Activated CD4-positive, CD25-positive, alpha-beta regulatory T cell treated with anti-CD3 and anti-CD28 coated beads, Interleukin-2, amount 50 U/mL, for 16 hours (primary cell): ENCODE measurements around the gene TUBB2A.

Experiments used
- DNase-seq: peaks from one replicate; pipeline ENCODE4 v3.0.0-alpha.2; 2020; ENCODE audit warnings: low read depth, low spot score

TUBB2A gene

GRCh38 chr6:3124667-3125066, 32.7 kb downstream of the TUBB2A start:
- no peak for DNase-seq

- no peak for DNase-seq
Measured at GRCh38 chr6:3122823-3123182, 34.5 kb downstream of the TUBB2A start.

- DNase-seq = no peak
Measured at GRCh38 chr6:3120765-3121089, 36.6 kb downstream of the TUBB2A start.

GRCh38 chr6:3119040-3119723, 38.2 kb downstream of the TUBB2A start:
- DNase-seq = no peak

GRCh38 chr6:3118353-3119039, 38.8 kb downstream of the TUBB2A start, which contains the start of gene BPHL:
Gene BPHL, plus strand, starts transcription at chr6:3118711. Its CDS starts 30 bp downstream, at chr6:3118741.
- DNase-seq = peak; percentile 98

- no peak for DNase-seq
Measured at GRCh38 chr6:3117912-3118352, 39.4 kb downstream of the TUBB2A start.

- no peak for DNase-seq
Measured at GRCh38 chr6:3114377-3114776, 43.0 kb downstream of the TUBB2A start.

GRCh38 chr6:3109761-3110160, 47.6 kb downstream of the TUBB2A start:
- no peak for DNase-seq

GRCh38 chr6:3108746-3109414, 48.5 kb downstream of the TUBB2A start:
- no peak for DNase-seq
